Cardiac muscle cell (in vitro differentiated cells and primary cell): ENCODE data around the gene CERS5. TPM values are rescaled to one million over a fixed set of nuclear protein-coding genes. Genes with fewer than 3 reads are reported as not detected.
A peak's percentile ranks its signal among the peaks of the same experiment; 100 is the strongest.

Source experiments
- DNase-seq, 2 donors: peaks; one replicate each; pipeline versions ENCODE4 v3.0.0 to v3.0.0-alpha.2; 2010 to 2017; ENCODE audit warnings: low read depth in 1 of 2, low spot score in 1 of 2
- H3K27ac ChIP-seq: fragments of 200-600 bp; sonication (generic); 2 replicates; pipeline ENCODE4 v1.5.1; 2016
- H3K27me3 ChIP-seq: fragments of 200-600 bp; sonication (generic); 2 replicates; pipeline ENCODE4 v1.6.0; 2016; ENCODE audit warnings: control low read depth
- H3K36me3 ChIP-seq: fragments of 200-600 bp; sonication (generic); 2 replicates; pipeline ENCODE4 v1.5.1; 2016; ENCODE audit warnings: control low read depth
- H3K4me1 ChIP-seq: fragments of 200-600 bp; sonication (generic); 2 replicates; pipeline ENCODE4 v1.8.1; 2017; ENCODE audit warnings: low read depth, mild to moderate bottlenecking, mixed run types
- H3K4me3 ChIP-seq: fragments of 200-600 bp; sonication (generic); 2 replicates; pipeline ENCODE4 v1.5.1; 2016; ENCODE audit warnings: mild to moderate bottlenecking
- H3K9me3 ChIP-seq: fragments of 200-600 bp; sonication (generic); 2 replicates; pipeline ENCODE4 v1.5.1; 2017; ENCODE audit warnings: low read depth, mild to moderate bottlenecking, control low read depth
- polyA plus RNA-seq: library from polyadenylated mRNA; unstranded; fragments of >200 nt; fragmentation: Nextera tagmentation; extraction: Ambion mirVana; gene quantifications from 2 replicates; pipeline ENCODE4 v1.2.1, GENCODE V29; 2016
- total RNA-seq: library from RNA; depleted of rRNA; stranded (reverse); fragments of >200 nt; gene quantifications from 2 replicates; pipeline ENCODE4 v1.2.3, GENCODE V29; 2016
- TF ChIP-seq, protein P1 (sequence below): IDR thresholded peaks from 2 replicates; pipeline ENCODE4 v1.5.1; 2012; ENCODE audit warnings: low read depth, mild to moderate bottlenecking, low read length

Gene CERS5
- total and polyA plus RNA-seq, 2 experiments from 2014 or later, result 78.4 to 107 TPM

DNA sequence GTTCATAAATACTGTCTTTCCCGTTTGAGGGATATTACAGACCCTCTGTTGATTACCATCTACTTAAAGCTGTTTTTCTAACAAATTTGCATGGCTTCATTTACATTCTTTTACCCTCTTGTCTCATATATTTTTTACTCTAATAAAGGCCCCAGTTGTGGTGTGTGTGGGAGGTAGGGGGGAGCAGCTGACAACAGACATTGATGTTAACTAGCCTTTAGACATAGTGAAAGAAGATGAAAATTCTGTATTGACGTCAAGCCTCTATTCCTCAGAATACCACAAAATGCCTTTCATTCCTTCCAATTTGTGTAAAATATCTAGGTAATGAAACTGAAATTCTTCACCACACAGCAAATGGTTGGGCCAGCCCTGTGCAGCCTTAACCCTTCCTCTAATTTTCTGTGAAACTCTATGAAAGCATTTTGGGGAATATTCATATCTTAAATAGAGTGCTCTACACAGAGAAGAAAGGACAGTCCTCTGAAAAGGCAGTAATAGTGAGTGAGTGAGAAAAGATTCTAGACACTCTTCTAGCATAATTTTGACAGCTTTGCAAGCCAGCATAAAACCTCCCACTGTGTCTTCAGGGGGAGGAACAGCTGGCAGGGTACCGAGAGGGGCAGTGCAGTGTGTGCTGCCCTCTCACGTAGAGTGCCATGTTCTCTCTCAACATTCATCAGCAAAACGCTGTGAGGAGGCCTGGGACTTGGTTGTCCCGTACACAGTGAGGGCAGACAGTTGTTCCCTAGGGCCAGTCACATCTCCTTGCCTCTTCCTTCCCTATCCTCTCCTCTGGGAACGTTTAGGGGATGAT lies 20.1 kb upstream of the CERS5 start:
- H3K9me3 ChIP-seq, result no peaks in the 10 kb centered on the region
- peaks cover 3% of the 10 kb centered on the region for H3K4me1 ChIP-seq
- peak in 1 of 2 donors; percentile 93 for DNase-seq
- H3K36me3 ChIP-seq, result no peaks in the 10 kb centered on the region
- no peaks in the 10 kb centered on the region for H3K27me3 ChIP-seq
- no peak overlapping the region for H3K27ac ChIP-seq
- no peak overlapping the region for H3K4me3 ChIP-seq
- TF ChIP-seq, protein P1, sequence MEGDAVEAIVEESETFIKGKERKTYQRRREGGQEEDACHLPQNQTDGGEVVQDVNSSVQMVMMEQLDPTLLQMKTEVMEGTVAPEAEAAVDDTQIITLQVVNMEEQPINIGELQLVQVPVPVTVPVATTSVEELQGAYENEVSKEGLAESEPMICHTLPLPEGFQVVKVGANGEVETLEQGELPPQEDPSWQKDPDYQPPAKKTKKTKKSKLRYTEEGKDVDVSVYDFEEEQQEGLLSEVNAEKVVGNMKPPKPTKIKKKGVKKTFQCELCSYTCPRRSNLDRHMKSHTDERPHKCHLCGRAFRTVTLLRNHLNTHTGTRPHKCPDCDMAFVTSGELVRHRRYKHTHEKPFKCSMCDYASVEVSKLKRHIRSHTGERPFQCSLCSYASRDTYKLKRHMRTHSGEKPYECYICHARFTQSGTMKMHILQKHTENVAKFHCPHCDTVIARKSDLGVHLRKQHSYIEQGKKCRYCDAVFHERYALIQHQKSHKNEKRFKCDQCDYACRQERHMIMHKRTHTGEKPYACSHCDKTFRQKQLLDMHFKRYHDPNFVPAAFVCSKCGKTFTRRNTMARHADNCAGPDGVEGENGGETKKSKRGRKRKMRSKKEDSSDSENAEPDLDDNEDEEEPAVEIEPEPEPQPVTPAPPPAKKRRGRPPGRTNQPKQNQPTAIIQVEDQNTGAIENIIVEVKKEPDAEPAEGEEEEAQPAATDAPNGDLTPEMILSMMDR, result no peak

DNA sequence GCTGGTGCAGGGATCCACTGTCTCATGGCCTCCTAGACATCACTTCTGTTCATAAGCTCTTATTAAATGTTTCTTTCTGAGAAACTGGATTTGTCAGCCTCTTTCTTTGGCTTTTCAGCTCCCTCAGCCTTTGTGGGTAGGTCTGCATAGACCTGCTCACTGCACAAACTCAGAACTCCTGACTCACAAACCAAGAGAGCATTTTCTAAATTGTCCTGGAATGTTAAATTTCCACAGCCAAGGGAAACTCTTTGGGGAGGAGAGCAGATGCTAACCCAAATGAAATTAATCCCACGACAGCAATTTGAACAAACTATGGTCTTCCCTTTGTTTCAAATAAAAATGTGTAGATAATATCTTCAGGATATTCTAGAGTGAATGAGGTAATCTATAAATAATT lies 19.5 kb upstream of the CERS5 start:
- Histone ChIP-seq H3K27me3 (no peaks in the 10 kb centered on the region), H3K27ac (no peak overlapping the region), H3K4me3 (no peak overlapping the region), H3K4me1 (peaks cover 9% of the 10 kb centered on the region), H3K9me3 (no peaks in the 10 kb centered on the region), H3K36me3 (no peaks in the 10 kb centered on the region)
- peak in 1 of 2 donors; percentile 57 for DNase-seq
- TF ChIP-seq, protein P1, result no peak

DNA sequence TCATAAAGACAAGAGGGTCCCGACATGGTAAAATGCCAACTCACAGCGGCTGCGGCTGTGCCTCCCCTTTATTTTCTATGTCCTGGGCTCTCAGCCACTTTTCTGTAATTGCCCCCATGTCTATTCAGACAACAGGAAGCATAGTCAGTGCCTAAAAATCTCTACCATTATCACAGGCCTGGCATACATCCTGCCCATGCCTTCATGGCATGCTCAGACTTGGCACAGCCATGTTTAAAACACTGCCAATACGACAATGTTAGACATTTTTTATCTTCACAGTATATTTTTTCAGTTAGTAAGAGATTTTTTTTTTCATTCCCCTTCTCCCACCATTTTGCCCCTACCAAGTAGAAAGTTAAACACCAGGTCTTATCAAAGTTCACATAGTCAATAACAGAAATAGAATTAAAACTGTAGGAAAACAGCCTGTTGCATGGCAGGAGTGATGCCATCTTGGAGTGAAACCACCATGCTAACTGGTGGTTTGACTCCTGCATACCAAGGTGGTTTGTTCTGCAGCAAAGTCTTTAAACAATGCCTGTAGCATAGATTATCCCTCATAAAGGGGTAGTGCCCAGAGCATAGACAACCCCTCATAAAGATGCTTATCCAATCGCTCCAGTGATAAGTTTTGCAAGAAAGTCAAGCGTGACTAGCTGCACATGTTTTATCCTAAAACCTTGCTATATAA lies 18.9 kb upstream of the CERS5 start:
- DNase-seq, result peak in 1 of 2 donors; percentile 57
- no peak overlapping the region for H3K27ac ChIP-seq

DNA sequence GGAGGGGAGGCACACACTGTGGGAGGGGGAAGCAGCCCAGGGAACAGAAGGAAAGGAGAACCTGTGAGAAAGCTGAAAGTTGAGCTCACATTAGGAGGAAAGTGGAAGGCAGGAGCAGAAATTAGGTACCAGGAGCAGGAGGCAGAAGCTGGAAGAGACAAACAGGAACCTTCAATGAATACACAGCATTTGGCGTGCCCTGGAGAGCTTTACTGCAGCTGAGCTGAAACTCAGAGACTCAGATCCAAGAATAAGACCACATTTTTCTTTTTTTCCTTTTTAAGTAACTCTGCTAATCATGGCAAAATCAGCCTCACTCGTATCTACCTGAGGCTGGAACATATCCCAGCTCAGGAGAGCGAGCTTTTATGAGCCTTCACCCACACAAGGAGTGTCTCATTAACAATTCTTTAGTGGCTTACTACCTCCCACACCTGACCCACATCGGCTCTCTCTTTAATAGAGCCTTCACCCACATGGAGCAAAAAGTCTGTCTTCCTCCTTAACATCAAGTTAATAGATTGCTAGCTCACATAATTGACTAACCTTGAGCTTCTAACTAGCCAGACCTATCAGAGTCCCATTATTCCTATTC lies 18.2 kb upstream of the CERS5 start:
- Histone ChIP-seq H3K9me3 (no peaks in the 10 kb centered on the region), H3K4me3 (no peak overlapping the region), H3K4me1 (peaks cover 11% of the 10 kb centered on the region), H3K27ac (no peak overlapping the region), H3K36me3 (peaks cover 7% of the 10 kb centered on the region), H3K27me3 (no peaks in the 10 kb centered on the region)
- TF ChIP-seq, protein P1, result no peak
- DNase-seq, result no peak

More for the DNA sequence above, 18.9 kb upstream of the CERS5 start:
- H3K27me3 ChIP-seq, result no peaks in the 10 kb centered on the region
- no peaks in the 10 kb centered on the region for H3K9me3 ChIP-seq
- peaks cover 11% of the 10 kb centered on the region for H3K4me1 ChIP-seq
- peaks cover 4% of the 10 kb centered on the region for H3K36me3 ChIP-seq
- no peak overlapping the region for H3K4me3 ChIP-seq
- TF ChIP-seq, protein P1, result no peak

DNA sequence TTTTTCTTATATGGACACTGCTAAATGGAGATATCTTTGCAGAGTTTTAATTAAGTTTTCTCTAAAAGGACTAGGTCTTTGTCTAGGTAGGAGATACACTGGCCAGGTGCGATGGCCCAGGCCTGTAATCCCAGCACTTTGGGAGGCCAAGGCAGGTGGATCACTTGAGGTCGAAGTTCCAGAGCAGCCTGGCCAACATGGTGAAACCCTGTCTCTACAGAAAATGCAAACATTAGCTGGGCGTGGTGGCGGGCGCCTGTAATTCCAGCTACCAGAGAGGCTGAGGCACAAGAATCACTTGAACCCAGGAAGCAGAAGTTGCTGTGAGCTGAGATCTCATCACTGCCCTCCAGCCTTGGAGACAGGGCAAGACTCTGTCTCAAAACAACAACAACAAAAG lies 17.1 kb upstream of the CERS5 start:
- Histone ChIP-seq H3K9me3 (no peaks in the 10 kb centered on the region), H3K4me1 (peaks cover 11% of the 10 kb centered on the region), H3K36me3 (peaks cover 9% of the 10 kb centered on the region), H3K4me3 (no peak overlapping the region), H3K27ac (no peak overlapping the region), H3K27me3 (no peaks in the 10 kb centered on the region)
- TF ChIP-seq, protein P1, result no peak
- DNase-seq, result no peak
